ENCODE results near the gene ARHGAP18.
A peak's percentile ranks its signal among the peaks of the same experiment; 100 is the strongest.

The ARHGAP18 gene

GRCh38 chr6:129686941-129687627 lies 22.9 kb downstream of the ARHGAP18 start:
- peak; percentile 90 for DNase-seq

- peak; percentile 85 for DNase-seq
Measured at GRCh38 chr6:129685662-129686031, 24.3 kb downstream of the ARHGAP18 start.

GRCh38 chr6:129684903-129685661 lies 24.9 kb downstream of the ARHGAP18 start:
- no peak for DNase-seq

DNA sequence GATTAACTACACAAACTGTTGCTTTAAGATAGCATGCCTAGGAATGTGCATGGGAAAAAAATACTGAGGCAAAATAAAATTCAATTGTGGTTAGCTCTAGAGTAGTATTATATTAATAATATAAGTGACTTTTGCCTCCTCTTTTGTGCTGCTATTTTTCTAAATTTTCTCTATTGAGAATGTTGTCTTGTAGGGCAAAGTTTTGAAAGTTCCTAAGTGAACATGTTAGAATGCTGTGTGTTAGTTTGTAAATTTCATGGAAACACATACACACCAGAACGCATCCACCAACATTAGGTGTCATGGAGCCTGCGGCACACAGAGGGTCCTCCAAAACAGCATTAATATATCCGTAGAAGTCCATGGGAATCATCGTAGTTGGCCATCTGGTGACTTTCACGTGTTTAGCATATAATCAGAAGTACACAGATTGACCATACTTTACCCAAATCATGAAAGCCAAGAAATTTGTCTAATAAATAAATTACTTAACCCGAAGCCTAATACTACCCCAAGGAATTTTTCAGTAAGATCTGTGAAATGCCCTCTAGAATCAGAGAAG lies 25.6 kb downstream of the ARHGAP18 start:
- DNase-seq = no peak

DNA sequence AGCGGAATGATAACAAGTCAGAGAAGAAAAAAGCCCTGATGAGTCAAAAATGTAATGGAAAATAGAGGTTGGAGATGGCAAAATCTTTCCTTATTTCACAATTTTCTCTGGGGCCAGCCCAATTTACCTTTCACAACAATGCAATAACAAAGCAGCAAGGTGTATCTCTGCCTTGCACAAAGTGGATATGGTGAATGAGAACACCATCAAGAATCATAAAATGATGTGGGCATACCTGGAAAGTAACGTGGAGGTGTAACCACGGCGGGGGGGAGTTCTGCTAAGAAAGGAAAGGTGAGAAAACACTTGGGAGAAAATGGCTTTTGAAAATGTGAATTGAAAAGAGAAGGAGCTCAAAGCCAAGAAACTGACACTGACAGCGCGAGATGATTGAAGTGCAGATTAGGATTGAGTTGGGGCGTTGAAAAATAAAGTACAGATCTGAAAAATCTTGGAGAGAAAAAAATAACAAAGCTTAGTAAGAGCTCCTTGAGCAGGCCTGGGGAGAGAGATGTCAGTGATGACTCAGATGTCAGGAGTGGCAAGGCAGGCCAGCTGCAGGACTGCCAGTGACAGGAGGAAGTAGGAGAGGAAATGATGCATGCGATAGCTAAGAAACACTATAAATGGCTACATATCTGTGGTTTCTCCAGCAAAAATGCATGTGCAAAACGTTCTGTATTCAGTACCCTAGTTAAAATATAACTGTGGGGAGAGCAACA lies 26.2 kb downstream of the ARHGAP18 start:
- peak; percentile 98 for DNase-seq

GRCh38 chr6:129681913-129682205 lies 28.1 kb downstream of the ARHGAP18 start:
- no peak for DNase-seq

- no peak for DNase-seq
Measured at GRCh38 chr6:129680633-129681032, 29.3 kb downstream of the ARHGAP18 start.

DNA sequence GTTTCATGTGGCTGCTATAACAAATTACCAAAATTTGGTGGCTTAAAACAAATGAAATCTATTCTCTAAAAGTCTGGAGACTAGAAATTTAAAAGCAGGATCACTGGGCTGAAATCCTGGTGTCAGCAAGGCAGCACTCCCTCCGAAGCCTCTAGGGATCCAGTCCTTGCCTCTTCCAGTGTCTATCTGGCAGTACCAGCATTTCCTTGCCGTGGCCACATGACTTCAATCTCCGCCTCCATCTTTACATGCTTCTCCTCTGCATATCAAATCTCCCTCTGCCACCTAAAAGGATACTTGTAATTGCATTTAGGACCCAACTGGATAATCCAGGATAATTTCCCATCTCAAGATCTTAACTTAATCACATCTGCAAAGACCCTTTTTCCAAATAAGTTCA lies 30.2 kb downstream of the ARHGAP18 start:
- DNase-seq = no peak

DNA sequence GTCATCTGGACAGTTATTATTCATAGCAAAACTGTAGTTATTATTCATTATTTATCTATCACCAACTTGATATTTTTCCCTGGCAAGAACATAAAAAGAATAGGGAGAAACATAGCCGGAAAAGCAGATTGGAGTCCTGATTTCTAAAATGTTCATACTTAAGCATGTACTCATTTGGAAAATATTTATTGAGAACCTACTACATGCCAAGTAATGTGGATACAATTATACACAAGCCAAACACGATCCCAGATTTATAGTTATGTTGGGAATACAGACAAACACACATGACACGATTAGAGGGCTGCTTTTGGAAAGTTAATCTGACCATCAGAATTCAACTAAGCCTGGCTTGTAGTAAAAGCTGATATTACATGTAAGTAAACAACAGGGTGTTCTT lies 30.7 kb downstream of the ARHGAP18 start:
- no peak for DNase-seq

DNA sequence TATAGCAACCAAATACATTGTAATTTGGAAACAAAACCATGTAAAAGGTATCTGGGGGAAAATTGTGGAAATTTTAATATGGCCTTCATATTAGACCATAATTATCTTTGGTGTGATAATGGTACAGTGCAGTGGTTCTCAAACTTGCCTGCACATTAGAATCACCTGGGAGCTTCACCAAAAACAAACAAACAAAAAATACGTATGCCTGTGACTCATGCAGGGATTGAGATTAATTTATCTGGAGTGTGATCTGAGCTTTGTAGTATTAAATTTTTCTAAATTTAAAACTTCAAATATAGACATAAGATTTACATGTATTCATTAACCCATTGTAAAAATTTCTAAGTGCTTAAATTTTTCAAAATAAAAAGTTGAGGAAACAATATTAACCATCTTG lies 31.5 kb downstream of the ARHGAP18 start:
- DNase-seq = no peak

GRCh38 chr6:129677620-129678325 lies 32.2 kb downstream of the ARHGAP18 start:
- no peak for DNase-seq

GRCh38 chr6:129675669-129676472 lies 34.1 kb downstream of the ARHGAP18 start:
- DNase-seq = no peak

GRCh38 chr6:129673748-129674147 lies 36.2 kb downstream of the ARHGAP18 start:
- peak; percentile 49 for DNase-seq

DNA sequence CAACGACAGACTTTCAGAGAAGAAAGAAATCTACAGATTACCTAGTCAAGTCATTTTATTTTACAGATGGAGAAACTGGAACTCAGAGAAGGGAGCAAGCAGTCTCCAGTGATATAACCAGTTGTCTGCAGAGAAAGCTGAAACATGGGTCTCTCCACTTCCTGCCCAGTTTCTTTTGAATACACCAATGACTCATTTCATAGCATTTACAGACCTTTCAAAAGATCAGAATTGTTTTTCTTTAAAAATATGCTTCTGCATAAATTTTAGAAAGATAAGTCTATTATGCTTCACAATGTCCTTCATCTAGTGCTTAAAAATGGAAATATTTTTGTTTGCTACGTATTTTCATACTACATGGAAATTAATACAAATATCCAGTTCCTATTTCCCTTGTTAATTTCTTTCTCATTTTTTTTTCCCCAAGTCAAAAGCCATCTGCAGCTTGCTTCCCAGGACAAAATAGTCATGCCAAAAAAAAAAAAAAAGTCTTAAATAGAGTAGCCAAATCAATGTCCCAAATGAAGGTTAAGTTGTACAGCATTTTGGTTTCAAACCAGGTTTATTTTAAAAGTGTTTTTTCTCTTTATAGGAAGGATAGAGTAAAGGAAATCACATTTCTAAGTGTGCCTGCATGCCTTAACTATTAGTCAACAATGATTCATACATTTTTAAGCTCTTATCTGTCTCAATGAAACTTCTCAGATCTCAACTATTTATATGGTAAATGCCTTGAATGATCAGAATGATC lies 36.9 kb downstream of the ARHGAP18 start:
- DNase-seq = no peak

DNA sequence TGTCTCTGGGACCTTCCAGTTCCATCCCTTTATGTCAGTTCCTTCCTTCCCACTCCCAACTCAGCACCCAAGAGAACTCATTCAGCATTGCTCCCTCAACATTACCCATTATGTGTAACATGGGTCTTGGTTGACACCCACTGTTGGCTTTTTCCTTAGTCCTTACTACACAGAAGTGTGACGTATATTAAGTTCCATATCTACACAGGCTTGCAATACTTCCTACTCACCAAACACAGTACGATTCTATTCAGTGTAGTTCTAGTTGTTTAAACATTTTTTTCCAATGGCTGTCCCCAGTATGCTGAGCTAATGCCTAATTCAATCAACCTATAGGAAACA lies 37.7 kb downstream of the ARHGAP18 start:
- DNase-seq = no peak

DNA sequence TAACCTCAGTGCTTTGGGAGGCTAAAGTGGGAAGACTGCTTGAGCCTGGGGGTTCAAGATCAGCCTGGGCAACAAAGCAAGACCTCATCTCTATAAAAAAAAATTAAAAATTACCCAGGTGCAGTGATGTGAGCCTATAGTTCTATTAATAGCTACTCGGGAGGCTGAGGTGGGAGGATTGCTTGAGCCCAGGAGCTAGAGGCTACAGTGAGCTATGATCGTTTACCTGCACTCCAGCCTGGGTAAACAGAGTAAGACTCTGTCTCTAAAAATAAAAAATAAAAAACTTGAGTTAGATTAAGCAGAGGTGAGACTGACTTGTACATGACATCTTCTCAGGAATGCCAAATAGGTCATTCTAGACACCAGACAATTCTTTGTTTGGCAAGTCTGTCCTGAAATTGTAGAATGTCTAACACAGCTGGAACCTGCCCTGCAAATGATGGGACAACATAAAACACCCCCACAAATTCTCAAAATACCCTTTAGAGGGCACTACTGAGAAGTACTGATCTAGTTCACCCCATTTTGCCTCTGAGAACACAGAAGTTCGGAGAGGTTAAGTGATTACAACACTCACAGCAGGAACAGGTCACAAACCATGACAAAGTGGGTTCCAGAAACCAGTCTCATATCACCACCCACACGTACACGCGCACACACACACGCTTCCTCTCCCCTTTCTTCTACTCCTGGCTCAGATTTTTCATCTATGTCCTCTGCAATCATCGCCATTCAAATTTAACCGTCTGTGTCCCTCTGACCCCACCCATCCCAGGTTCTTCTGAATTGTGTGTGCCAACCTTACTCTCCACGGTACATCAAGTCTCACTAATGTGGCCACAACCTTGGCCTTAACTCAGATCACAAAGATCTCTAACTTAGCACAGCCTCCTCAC lies 38.3 kb downstream of the ARHGAP18 start:
- DNase-seq = peak; percentile 83

DNA sequence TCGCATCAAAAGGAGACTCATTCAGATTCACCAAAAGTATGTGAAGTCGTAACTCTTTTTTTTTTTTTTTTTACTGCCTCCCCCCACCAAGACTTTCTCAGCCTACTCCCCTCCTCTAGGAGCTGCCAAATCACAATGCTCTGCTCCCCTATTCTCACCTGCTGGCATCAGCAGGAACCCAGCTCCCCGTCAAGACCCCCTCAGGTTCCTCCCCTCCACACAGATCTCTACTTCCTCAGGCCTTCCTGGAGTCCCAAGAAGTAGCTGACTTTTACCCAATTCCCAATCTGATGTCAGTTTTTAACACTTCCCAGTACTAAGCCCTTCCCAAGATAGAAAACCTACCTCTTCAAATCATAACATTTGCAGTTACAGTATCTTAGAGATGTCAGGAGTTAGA lies 39.3 kb downstream of the ARHGAP18 start:
- no peak for DNase-seq

- peak; percentile 24 for DNase-seq
Measured at GRCh38 chr6:129667621-129668020, 42.4 kb downstream of the ARHGAP18 start.

DNA sequence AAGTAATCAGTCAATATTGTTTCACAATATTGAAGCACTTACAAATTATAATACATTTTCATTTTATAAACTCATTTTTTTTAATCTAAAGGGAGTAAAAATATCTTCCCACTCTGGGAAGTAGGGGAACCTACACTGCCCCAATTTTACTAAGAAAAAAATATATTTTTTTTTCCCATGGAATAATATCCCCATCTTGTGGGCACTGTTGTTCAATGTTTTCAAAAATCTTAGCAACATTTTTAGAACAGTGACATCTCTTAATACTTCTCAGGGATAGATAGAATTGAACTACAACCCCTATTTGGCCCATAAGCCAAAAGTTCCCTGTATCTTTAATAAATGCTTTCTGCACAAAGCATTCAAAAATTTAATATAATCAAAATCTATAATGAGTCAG lies 42.9 kb downstream of the ARHGAP18 start:
- DNase-seq = no peak

DNA sequence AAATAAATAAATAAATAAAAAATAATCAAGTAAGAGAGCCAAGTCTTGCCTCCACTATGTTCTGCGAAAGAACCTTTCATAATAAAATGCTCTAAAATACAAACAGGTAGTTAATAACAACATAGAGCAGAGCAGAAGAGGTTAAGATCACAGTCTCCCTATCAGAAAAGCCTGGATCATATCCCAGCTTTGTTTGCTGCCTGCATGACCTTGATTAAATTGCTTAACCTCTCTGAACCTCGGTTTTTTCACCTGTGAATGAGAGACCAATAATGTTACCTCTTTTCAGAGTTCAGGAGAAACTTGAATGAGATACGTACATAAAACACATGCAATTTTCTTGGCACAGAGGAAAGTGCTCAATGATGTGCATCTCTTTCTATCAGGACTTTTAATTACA lies 44.4 kb downstream of the ARHGAP18 start:
- DNase-seq = no peak

DNA sequence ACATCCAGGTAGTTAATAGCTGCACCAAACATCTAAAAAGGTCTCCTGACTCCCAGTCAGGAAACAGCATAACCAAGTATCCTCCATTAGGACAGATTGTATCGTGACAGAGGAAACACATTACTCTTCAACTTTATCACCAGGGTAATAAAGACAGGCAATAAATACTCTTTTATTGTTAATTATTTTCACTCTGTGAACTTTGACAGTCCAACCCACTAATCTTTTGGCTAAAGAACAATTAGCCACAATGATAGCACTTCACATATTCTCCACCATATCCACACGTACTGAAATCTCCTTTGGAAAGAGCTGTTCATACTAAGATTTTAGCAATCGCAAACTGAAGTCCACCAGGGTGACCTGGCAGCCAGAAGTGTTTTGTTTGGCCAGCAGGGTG lies 46.4 kb downstream of the ARHGAP18 start:
- DNase-seq = no peak
